Thyroid gland (tissue), 4 donors: ENCODE measurements around the gene FARS2.
"Not testable (repeated sequence)": the region's sequence is repeated elsewhere in the genome, so short reads cannot be mapped to it uniquely, and the experiment has no call there.

Experiments used
- POLR2A ChIP-seq, 2 donors: fragments of 450-650 bp; IDR thresholded peaks; one replicate each; pipeline ENCODE4 v1.6.1; 2017; ENCODE audit warnings: antibody characterized with exemption in 2 of 2, mild to moderate bottlenecking in 2 of 2, moderate library complexity in 1 of 2
- TF ChIP-seq, protein P1 (sequence below), 6 experiments: fragments of 200-600 bp in 3 of 6; fragments of 450-650 bp in 3 of 6; sonication (generic) in 3 of 6; IDR thresholded peaks; one replicate each; pipeline ENCODE4 v1.5.1; 2016 to 2019; ENCODE audit warnings: antibody characterized with exemption in 6 of 6, mild to moderate bottlenecking in 2 of 6, inconsistent platforms in 1 of 6, moderate library complexity in 1 of 6

DNA sequence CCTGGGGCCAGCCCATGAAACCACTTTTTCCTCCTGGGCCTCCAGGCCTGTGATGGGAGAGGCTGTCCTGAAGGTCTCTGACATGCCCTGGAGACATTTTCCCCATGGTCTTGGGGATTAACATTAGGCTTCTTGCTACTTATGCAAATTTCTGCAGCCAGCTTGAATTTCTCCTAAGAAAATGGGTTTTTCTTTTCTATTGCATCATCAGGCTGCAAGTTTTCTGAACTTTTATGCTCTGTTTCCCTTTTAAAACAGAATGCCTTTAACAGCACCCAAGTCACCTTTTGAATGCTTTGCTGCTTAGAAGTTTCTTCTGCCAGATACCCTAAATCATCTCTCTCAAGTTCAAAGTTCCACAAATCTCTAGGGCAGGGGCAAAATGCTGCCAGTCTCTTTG, 535.2 kb downstream of the FARS2 start:
- TF ChIP-seq, protein P1, sequence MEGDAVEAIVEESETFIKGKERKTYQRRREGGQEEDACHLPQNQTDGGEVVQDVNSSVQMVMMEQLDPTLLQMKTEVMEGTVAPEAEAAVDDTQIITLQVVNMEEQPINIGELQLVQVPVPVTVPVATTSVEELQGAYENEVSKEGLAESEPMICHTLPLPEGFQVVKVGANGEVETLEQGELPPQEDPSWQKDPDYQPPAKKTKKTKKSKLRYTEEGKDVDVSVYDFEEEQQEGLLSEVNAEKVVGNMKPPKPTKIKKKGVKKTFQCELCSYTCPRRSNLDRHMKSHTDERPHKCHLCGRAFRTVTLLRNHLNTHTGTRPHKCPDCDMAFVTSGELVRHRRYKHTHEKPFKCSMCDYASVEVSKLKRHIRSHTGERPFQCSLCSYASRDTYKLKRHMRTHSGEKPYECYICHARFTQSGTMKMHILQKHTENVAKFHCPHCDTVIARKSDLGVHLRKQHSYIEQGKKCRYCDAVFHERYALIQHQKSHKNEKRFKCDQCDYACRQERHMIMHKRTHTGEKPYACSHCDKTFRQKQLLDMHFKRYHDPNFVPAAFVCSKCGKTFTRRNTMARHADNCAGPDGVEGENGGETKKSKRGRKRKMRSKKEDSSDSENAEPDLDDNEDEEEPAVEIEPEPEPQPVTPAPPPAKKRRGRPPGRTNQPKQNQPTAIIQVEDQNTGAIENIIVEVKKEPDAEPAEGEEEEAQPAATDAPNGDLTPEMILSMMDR (IDR thresholded peaks at IDR 0.05) = not testable (repeated sequence)
- not testable (repeated sequence) for TF ChIP-seq POLR2A (IDR thresholded peaks at IDR 0.05)
